ENCODE measurements around the gene BPIFB2.
"Not testable (repeated sequence)": the region's sequence is repeated elsewhere in the genome, so short reads cannot be mapped to it uniquely, and the experiment has no call there.

BPIFB2 gene

GRCh38 chr20:33042983-33043730 is 35.7 kb downstream of the BPIFB2 start:
- DNase-seq (ENCODE audit: low read depth) = no peak

GRCh38 chr20:33043731-33044181 is 36.3 kb downstream of the BPIFB2 start:
- DNase-seq (ENCODE audit: low read depth) = no peak

GRCh38 chr20:33045129-33045721 is 37.7 kb downstream of the BPIFB2 start:
- DNase-seq (ENCODE audit: low read depth) = not testable (repeated sequence)

- no peak for DNase-seq (ENCODE audit: low read depth)
These were observed 38.9 kb downstream of the BPIFB2 start for GRCh38 chr20:33046412-33046811.

GRCh38 chr20:33051333-33051732 is 43.8 kb downstream of the BPIFB2 start:
- no peak for DNase-seq (ENCODE audit: low read depth)

GRCh38 chr20:33053291-33054106 is 46.0 kb downstream of the BPIFB2 start, which contains the start of gene BPIFB3:
Gene BPIFB3 (plus strand): TSS chr20:33053903. CDS start chr20:33055436, 1,533 bp downstream.
- no peak for DNase-seq (ENCODE audit: low read depth)

- no peak for DNase-seq (ENCODE audit: low read depth)
These were observed 46.9 kb downstream of the BPIFB2 start for GRCh38 chr20:33054381-33054780.

- no peak for DNase-seq (ENCODE audit: low read depth)
These were observed 47.3 kb downstream of the BPIFB2 start for GRCh38 chr20:33054791-33055190.

- DNase-seq (ENCODE audit: low read depth) = no peak
These were observed 51.6 kb downstream of the BPIFB2 start for GRCh38 chr20:33059136-33059535.

GRCh38 chr20:33059741-33060390 is 52.4 kb downstream of the BPIFB2 start:
- DNase-seq (ENCODE audit: low read depth) = no peak

- DNase-seq (ENCODE audit: low read depth) = no peak
These were observed 54.1 kb downstream of the BPIFB2 start for GRCh38 chr20:33061658-33062028.

- no peak for DNase-seq (ENCODE audit: low read depth)
These were observed 54.8 kb downstream of the BPIFB2 start for GRCh38 chr20:33062105-33062824.

GRCh38 chr20:33062825-33063149 is 55.3 kb downstream of the BPIFB2 start:
- DNase-seq (ENCODE audit: low read depth) = no peak

- no peak for DNase-seq (ENCODE audit: low read depth)
These were observed 55.8 kb downstream of the BPIFB2 start for GRCh38 chr20:33063271-33063670.

- DNase-seq (ENCODE audit: low read depth) = no peak
These were observed 57.2 kb downstream of the BPIFB2 start for GRCh38 chr20:33064572-33065287.

GRCh38 chr20:33065785-33066184 is 58.3 kb downstream of the BPIFB2 start:
- no peak for DNase-seq (ENCODE audit: low read depth)

- DNase-seq (ENCODE audit: low read depth) = no peak
These were observed 60.3 kb downstream of the BPIFB2 start for GRCh38 chr20:33067806-33068205.

GRCh38 chr20:33068251-33068939 is 60.9 kb downstream of the BPIFB2 start:
- DNase-seq (ENCODE audit: low read depth) = no peak

- DNase-seq (ENCODE audit: low read depth) = no peak
These were observed 62.2 kb downstream of the BPIFB2 start for GRCh38 chr20:33069673-33070072.

All from stimulated activated CD8-positive, alpha-beta memory T cell treated with anti-CD3 and anti-CD28 coated beads, Interleukin-12 subunit alpha, Interleukin-12 subunit beta, amount 100 ng/mL, for 4 hours (primary cell).